CD4-positive, alpha-beta T cell treated with Interleukin-2 at 100 ng/mL for 4 hours (primary cell): ENCODE data around the gene POLR3H.
"Not testable (repeated sequence)": the region's sequence is repeated elsewhere in the genome, so short reads cannot be mapped to it uniquely, and the experiment has no call there.

ENCODE experiments used
- DNase-seq: peaks from one replicate; pipeline ENCODE4 v3.0.0-alpha.2; 2020; ENCODE audit warnings: low spot score

POLR3H gene

GRCh38 chr22:41543854-41544670 is at the start of gene POLR3H:
TSS of gene POLR3H (minus strand) at chr22:41544470. CDS start at chr22:41544101, 369 bp downstream.
- DNase-seq: peak; percentile 97

DNA sequence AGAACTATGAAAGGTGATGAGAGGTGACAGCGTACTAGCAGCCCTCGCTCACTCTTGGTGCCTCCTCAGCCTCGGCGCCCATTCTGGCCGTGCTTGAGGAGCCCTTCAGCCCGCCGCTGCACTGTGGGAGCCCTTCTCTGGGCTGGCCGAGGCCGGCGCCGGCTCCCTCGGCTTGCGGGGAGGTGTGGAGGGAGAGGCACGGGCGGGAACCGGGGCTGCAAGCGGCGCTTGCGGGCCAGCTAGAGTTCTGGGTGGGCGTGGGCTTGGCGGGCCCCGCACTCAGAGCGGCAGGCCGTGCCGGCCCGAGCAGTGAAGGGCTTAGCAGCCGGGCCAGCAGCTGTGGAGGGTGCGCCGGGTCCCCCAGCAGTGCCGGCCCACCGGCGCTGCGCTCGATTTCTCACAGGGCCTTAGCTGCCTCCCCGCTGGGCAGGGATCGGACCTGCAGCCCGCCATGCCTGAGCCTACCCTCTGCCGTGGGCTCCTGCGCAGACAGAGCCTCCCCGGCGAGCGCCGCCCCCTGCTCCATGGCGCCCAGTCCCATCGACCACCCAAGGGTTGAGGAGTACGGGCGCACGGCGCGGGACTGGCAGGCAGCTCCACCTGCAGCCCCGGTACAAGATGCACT is 49.2 kb upstream of the POLR3H start:
- not testable (repeated sequence) for DNase-seq

GRCh38 chr22:41589391-41590241 is 45.3 kb upstream of the POLR3H start, which contains the start of gene PMM1:
TSS of gene PMM1 (minus strand) at chr22:41589840. CDS start at chr22:41589805, 35 bp downstream.
- peak; percentile 100 for DNase-seq

- DNase-seq: no peak
Observed at GRCh38 chr22:41587347-41587723, 43.1 kb upstream of the POLR3H start.

- DNase-seq: no peak
Observed at GRCh38 chr22:41585898-41586297, 41.6 kb upstream of the POLR3H start.

DNA sequence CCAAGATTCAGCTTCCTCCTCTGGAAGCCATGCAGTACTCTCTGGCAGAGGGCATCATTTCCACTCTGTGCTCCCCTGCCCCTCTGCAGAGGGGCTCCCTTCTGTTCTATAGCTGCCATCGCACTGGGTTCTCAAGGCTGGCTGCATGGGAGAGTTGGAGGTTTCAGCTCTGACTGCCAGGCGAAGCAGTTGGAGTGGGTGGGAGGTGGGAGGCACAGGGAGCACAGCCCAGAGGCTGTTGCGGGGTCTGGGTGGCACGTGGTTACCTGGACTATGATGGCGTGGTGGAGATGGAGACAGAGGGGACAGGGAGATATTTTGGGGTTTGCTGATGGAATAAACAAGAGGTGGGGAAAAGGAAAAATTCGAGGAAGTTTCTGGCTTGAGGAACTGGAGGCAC is 40.6 kb upstream of the POLR3H start:
- no peak for DNase-seq

GRCh38 chr22:41582694-41583093 is 38.4 kb upstream of the POLR3H start:
- no peak for DNase-seq

- DNase-seq: no peak
Observed at GRCh38 chr22:41579997-41580355, 35.7 kb upstream of the POLR3H start.

DNA sequence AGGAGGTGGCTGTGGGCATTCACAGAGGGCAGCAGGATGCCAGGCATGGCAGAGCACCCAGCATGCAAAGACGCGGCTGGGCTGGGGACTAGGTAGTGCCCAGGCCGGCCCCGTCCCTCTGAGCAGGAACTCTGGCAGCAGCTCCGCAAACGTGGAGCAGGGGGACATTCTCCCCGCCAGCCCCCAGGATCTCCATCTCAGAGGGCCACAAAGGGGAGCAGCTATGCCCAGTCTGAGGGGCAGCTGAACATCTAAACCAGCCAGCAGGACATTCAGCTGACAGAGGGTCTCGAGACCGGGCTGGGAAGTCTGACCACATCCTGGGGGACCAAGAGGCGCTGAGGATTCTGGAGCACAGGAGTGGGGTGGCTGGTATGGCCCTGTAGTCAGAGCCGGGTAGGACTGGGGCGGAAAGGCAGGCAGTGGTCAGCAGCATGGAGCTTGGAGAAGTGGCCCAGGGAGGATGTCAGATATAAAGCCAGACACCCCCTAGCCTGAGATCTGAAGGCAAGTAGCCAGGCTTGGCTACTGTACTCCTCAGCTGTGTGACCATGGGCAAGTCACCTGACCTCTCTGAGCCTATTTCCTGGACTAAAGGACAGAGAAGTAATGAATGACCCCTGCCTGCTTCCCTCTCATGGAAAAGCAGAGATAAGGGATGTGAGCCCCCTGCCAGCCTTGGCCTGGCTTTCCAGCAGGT is 35.2 kb upstream of the POLR3H start:
- DNase-seq: no peak

GRCh38 chr22:41578818-41579217 is 34.5 kb upstream of the POLR3H start:
- DNase-seq: no peak

DNA sequence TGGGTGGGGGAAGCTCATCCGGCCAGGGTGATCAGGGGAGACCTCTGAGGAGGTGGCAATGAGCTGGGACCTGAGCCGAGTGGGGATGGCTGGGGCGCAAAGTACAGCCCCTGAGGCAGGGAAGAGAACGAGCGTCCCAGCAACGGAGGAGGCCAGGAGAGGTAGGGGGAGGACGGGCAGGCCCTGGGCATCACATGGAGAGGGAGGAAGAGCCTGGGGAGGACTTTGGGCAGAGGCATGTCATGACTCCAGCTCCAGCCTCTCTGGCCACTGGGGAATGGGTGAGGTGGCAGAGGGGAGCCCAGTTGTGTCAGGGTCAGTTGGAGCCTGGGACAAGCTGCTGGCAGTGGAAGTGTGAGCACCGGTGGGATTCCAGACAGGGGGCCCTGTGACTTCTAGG is 33.8 kb upstream of the POLR3H start:
- no peak for DNase-seq

GRCh38 chr22:41576877-41577276 is 32.6 kb upstream of the POLR3H start:
- peak; percentile 20 for DNase-seq

GRCh38 chr22:41575533-41575932 is 31.3 kb upstream of the POLR3H start:
- no peak for DNase-seq

DNA sequence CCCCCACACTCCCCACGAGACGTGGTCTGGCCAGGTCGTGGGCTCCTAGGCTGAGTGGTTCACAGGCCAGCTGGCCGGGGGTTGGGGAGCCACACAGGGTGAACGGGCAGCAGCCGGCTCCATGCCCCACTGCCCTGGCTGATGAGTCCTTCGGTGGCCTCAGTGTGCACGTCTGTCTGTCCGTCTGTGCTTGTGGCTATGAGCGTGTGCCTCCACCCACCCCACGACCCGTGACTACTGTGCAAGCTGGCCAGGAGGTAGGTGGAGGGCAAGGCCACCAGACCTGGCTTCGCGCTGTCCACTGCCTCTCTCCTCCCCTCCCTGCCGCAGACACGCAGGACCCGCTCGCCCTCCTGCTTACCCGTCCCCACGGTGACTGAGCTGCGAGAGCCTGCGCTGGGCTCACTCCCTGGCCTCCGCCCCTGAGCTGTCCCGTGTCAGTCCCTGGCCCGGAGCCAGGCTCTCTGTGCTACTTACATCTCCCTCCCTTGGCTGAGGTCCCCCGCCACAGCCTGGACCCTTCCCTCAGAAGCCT is 30.6 kb upstream of the POLR3H start:
- DNase-seq: no peak

DNA sequence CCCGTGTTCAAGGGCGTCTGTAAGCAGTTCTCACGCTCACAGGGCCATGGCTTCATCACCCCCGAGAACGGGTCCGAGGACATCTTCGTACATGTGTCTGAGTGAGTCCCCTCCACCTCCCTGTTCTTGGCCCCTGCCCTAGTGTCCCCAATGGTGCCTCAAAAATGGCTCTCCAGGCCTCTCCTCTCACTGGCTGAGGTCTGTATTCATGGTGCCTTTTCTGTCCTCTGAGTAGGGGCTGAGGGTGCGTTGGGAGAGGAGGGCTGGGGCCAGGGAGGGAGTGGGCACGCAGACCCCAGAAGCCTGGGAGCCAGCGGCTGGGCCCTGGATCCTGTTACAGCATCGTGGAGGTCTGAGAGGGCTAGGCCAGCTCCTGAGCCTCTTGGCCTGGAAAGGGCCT is 29.4 kb upstream of the POLR3H start:
- DNase-seq: no peak

DNA sequence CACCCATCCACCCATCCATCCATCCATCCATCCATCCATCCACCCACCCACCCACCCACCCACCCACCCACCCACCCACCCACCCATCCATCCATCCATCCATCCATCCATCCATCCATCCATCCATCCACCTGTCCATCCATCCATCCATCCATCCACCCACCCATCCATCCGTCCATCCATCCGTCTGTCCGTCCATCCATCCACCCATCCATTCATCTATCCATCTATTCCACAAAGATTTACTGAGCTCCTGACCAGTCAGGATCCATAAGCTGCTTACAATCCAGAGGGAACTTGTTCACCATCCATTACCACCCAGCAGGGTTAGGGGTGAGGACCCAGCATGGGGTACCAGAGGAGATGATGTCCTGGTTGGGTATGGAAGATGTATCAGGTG is 28.0 kb upstream of the POLR3H start:
- DNase-seq: not testable (repeated sequence)

DNA sequence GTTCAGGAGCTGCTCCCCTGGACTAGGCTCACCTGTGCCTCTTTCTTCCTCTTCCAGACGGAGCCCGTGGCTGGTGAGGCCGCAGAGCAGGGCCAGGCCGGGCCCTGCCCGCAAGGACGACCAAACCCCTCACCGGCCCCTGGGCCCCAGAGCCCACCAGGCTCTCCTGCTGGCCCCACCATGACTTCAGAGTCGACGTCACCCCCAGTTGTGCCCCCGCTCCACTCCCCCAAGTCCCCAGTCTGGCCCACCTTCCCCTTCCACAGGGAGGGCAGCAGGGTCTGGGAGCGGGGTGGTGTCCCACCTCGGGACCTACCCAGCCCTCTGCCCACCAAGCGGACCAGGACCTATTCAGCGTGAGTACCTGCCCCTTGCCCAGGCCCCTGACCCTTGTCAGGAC is 27.5 kb upstream of the POLR3H start:
- no peak for DNase-seq

DNA sequence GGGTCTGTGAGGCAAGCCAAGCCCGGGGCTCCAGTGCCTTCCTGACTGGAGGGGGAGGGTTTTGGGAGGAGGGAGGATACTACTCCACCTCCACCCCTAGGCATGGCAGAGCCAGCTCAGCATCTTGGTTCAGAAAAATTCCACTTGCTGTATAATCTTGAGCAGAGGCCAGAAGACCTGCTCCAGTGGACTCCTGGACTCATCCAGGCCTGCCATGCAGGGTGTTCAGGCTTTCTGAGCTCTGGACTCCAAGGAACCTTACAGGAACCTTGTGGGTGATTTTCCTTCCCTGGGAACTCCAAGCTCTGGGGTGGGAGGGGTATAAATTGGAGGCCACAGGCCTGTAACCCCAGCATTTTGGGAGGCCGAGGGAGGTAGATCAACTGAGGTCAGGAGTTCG is 26.0 kb upstream of the POLR3H start:
- DNase-seq: no peak

DNA sequence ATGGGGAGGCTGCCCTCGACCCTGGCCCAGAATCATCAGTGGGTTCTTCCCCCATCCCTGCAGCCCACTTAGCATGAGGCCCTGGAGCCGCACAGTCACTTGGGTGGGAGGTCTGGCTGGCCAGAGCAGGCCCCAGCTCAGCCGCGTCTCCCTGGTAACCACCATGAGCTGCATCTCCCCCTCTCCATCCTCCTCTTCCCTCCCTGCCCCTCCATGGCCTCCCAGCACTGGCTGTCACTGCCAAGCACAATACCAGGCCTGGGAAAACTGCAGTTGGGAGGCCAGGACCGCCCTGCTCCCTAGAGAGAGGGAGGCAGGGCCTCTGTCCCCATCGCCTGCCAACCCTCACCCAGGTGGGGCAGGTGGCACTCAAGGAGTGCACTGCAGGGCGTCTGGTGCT is 24.5 kb upstream of the POLR3H start:
- no peak for DNase-seq

- DNase-seq: no peak
Observed at GRCh38 chr22:41567512-41567768, 23.2 kb upstream of the POLR3H start.

GRCh38 chr22:41565403-41566054 is 21.3 kb upstream of the POLR3H start:
- DNase-seq: no peak

DNA sequence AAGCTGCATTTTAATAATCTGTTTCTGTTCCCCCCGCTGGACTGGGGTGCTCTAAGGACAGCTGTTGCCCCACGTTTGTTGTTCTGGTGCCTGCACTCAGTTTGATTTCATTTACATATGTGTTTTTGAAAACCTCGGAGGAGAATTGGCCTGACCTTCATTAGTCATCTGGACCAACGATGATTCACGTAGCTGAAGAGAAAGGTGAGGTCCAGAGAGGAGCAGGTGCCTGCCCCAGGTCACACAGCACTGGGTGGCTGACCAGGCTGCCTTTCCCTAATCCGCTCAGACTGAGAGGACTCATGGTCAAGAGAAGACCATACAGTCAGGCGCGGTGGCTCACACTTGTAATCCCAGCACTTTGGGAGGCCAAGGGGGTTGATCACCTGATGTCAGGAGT is 20.3 kb upstream of the POLR3H start:
- no peak for DNase-seq
